ENCODE data around the gene PRMT7.

- TF ChIP-seq, protein P1, sequence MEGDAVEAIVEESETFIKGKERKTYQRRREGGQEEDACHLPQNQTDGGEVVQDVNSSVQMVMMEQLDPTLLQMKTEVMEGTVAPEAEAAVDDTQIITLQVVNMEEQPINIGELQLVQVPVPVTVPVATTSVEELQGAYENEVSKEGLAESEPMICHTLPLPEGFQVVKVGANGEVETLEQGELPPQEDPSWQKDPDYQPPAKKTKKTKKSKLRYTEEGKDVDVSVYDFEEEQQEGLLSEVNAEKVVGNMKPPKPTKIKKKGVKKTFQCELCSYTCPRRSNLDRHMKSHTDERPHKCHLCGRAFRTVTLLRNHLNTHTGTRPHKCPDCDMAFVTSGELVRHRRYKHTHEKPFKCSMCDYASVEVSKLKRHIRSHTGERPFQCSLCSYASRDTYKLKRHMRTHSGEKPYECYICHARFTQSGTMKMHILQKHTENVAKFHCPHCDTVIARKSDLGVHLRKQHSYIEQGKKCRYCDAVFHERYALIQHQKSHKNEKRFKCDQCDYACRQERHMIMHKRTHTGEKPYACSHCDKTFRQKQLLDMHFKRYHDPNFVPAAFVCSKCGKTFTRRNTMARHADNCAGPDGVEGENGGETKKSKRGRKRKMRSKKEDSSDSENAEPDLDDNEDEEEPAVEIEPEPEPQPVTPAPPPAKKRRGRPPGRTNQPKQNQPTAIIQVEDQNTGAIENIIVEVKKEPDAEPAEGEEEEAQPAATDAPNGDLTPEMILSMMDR (conservative IDR thresholded peaks at IDR 0.05): no peak
- TF ChIP-seq ZFX (IDR thresholded peaks at IDR 0.05): no peak
Measured at GRCh38 chr16:68399456-68399855, 88.6 kb downstream of the PRMT7 start.
